Dedifferentiated amniotic fluid mesenchymal stem cell (primary cell): Measurements from ENCODE around the gene TMEM212.
A peak's percentile ranks its signal among the peaks of the same experiment; 100 is the strongest.

Experiments
- DNase-seq: peaks from one replicate; pipeline ENCODE4 v3.0.0-alpha.2; 2016; ENCODE audit errors: extremely low spot score

TMEM212 gene

GRCh38 chr3:171834461-171834801 is 8.7 kb upstream of the TMEM212 start:
- no peak for DNase-seq

- no peak for DNase-seq
Observed at GRCh38 chr3:171835116-171835515, 8.0 kb upstream of the TMEM212 start.

GRCh38 chr3:171835613-171836012 is 7.5 kb upstream of the TMEM212 start:
- DNase-seq: no peak

GRCh38 chr3:171836855-171837254 is 6.3 kb upstream of the TMEM212 start:
- no peak for DNase-seq

GRCh38 chr3:171837698-171838097 is 5.5 kb upstream of the TMEM212 start:
- no peak for DNase-seq

- DNase-seq: peak; percentile 82
Observed at GRCh38 chr3:171838218-171838720, 4.9 kb upstream of the TMEM212 start.

- DNase-seq: no peak
Observed at GRCh38 chr3:171839270-171839669, 3.9 kb upstream of the TMEM212 start.

- no peak for DNase-seq
Observed at GRCh38 chr3:171840445-171840810, 2.7 kb upstream of the TMEM212 start.

GRCh38 chr3:171840811-171841619 is 2.1 kb upstream of the TMEM212 start:
- no peak for DNase-seq

- peak; percentile 47 for DNase-seq
Observed at GRCh38 chr3:171841620-171842000, 1.5 kb upstream of the TMEM212 start.

- DNase-seq: no peak
Observed at GRCh38 chr3:171844873-171845272, 1.7 kb downstream of the TMEM212 start.

- DNase-seq: no peak
Observed at GRCh38 chr3:171845481-171846284, 2.5 kb downstream of the TMEM212 start.

GRCh38 chr3:171846597-171846996 is 3.4 kb downstream of the TMEM212 start:
- no peak for DNase-seq

GRCh38 chr3:171847133-171847532 is 4.0 kb downstream of the TMEM212 start:
- no peak for DNase-seq

- no peak for DNase-seq
Observed at GRCh38 chr3:171847595-171848259, 4.6 kb downstream of the TMEM212 start.

- no peak for DNase-seq
Observed at GRCh38 chr3:171849617-171850319, 6.6 kb downstream of the TMEM212 start.

GRCh38 chr3:171850320-171850959 is 7.3 kb downstream of the TMEM212 start:
- DNase-seq: no peak

GRCh38 chr3:171850960-171851659 is 8.0 kb downstream of the TMEM212 start:
- no peak for DNase-seq

GRCh38 chr3:171851660-171852058 is 8.5 kb downstream of the TMEM212 start:
- DNase-seq: no peak

- DNase-seq: no peak
Observed at GRCh38 chr3:171854649-171855305, 11.6 kb downstream of the TMEM212 start.
